Hepatocyte (in vitro differentiated cells): ENCODE data around the gene TELO2. TPM values are rescaled to one million over a fixed set of nuclear protein-coding genes. Genes with fewer than 3 reads are reported as not detected.

ENCODE experiments used
- DNase-seq: peaks from one replicate; pipeline ENCODE4 v3.0.0-alpha.2; 2016; ENCODE audit warnings: low spot score
- H2AFZ ChIP-seq: fragments of 200-600 bp; sonication (generic); 2 replicates; pipeline ENCODE4 v1.6.0; 2016; ENCODE audit warnings: antibody characterized with exemption, mild to moderate bottlenecking
- H3K27ac ChIP-seq: fragments of 200-600 bp; sonication (generic); 2 replicates; pipeline ENCODE4 v1.5.1; 2016; ENCODE audit warnings: mild to moderate bottlenecking
- H3K27me3 ChIP-seq: fragments of 200-600 bp; sonication (generic); 2 replicates; pipeline ENCODE4 v1.6.1; 2016
- H3K36me3 ChIP-seq: fragments of 200-600 bp; sonication (generic); replicated peaks from 2 replicates; pipeline ENCODE4 v1.5.1; 2016; ENCODE audit warnings: low read depth; ENCODE audit not compliant: insufficient read depth
- H3K4me1 ChIP-seq: fragments of 200-600 bp; sonication (generic); 2 replicates; pipeline ENCODE4 v1.5.1; 2016; ENCODE audit warnings: mild to moderate bottlenecking, moderate library complexity; ENCODE audit not compliant: insufficient read depth
- H3K4me2 ChIP-seq: fragments of 200-600 bp; sonication (generic); 2 replicates; pipeline ENCODE4 v1.6.0; 2016
- H3K4me3 ChIP-seq: fragments of 200-600 bp; sonication (generic); 2 replicates; pipeline ENCODE4 v1.5.1; 2016; ENCODE audit warnings: mild to moderate bottlenecking
- H3K79me2 ChIP-seq: fragments of 200-600 bp; sonication (generic); 2 replicates; pipeline ENCODE4 v1.6.0; 2017; ENCODE audit warnings: mild to moderate bottlenecking
- H3K9me2 ChIP-seq: fragments of 200-600 bp; sonication (generic); replicated peaks from 2 replicates; pipeline ENCODE4 v1.6.0; 2017; ENCODE audit warnings: mild to moderate bottlenecking; ENCODE audit not compliant: insufficient read depth
- H3K9me3 ChIP-seq: fragments of 200-600 bp; sonication (generic); 2 replicates; pipeline ENCODE4 v1.5.1; 2016; ENCODE audit warnings: low read depth, mild to moderate bottlenecking
- H4K20me1 ChIP-seq: fragments of 200-600 bp; sonication (generic); 2 replicates; pipeline ENCODE4 v1.6.0; 2016; ENCODE audit warnings: mild to moderate bottlenecking; ENCODE audit not compliant: insufficient read depth, poor library complexity, severe bottlenecking
- EZH2 ChIP-seq: fragments of 200-600 bp; sonication (generic); IDR thresholded peaks from 2 replicates; pipeline ENCODE4 v1.6.1; 2016; ENCODE audit warnings: antibody characterized with exemption, mild to moderate bottlenecking, borderline replicate concordance
- EZH2phosphoT487 ChIP-seq: fragments of 200-600 bp; sonication (generic); IDR thresholded peaks from one replicate; pipeline ENCODE4 v1.6.1; 2018; ENCODE audit warnings: antibody characterized with exemption, mild to moderate bottlenecking, low read depth, moderate library complexity; ENCODE audit not compliant: unreplicated experiment, severe bottlenecking
- WGBS: methylation state at CpG from one replicate; pipeline ENCODE4 v1.1.6; 2016; ENCODE audit warnings: low lambda C conversion rate; ENCODE audit errors: missing lambda C conversion rate; 5-methylcytosine and 5-hydroxymethylcytosine counted together
- polyA plus RNA-seq: library from polyadenylated mRNA; unstranded; fragments of >200 nt; fragmentation: Nextera tagmentation; extraction: Ambion mirVana; gene quantifications from 2 replicates; pipeline ENCODE4 v1.2.1, GENCODE V29; 2016
- total RNA-seq: library from RNA; depleted of rRNA; stranded (reverse); fragments of >200 nt; gene quantifications from 2 replicates; pipeline ENCODE4 v1.2.3, GENCODE V29; 2014
- TF ChIP-seq, protein P1 (sequence below): fragments of 200-600 bp; sonication (generic); IDR thresholded peaks from 2 replicates; pipeline ENCODE4 v1.5.1; 2016; ENCODE audit warnings: antibody characterized with exemption, mild to moderate bottlenecking; ENCODE audit not compliant: poor library complexity

The TELO2 gene
- total and polyA plus RNA-seq, 2 experiments from 2014 or later = 22.8 to 50.9 TPM

DNA sequence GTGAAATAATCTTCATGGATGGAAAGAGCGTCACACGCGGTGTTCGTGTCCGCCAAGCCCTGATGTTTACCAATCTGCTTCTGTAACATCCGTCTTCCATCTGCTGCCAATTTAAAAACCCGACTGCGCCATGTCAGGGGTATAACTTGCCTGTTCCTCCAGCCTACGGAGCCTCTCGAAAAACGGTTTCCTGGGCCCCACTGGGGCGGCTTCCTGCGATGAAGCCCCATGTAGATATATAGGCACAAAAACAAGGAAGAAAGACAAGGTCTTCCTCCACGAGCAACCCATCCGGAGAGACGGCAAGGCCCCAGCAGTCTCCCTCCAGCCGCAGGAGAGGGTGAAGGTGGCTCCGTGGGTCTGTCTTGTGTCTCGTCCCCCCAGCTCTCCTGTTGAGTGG is 4.5 kb upstream of the TELO2 start, which contains the start of gene PTX4:
TSS of gene PTX4 (minus strand) at position 326 of the 400 bp plus-strand sequence. CDS start at position 291, 35 bp downstream.
- no peak for DNase-seq
- no peaks in the 10 kb centered on the region for H3K9me2 ChIP-seq
- 91% methylated on average over 19 of the region's 19 CpGs for WGBS

DNA sequence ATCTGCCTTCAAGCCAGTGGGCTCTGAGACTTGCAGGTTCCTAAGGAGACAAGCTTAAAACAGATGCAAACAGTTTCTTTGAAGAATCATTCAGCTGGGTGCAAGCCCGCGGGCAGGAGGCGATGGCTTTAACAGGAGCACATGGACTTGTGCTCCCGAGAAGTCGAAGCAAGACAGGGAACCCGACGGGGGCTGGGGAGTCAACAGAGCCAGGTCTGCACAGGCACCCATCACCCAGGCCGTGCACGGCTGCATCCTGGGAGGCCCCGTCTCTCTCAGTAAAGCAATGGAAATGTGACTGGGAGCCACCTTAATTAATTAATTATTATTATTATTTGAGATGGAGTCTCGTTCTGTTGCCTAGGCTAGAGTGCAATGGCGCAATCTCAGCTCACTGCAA is 4.1 kb upstream of the TELO2 start:
- DNase-seq = no peak
- TF ChIP-seq, protein P1, sequence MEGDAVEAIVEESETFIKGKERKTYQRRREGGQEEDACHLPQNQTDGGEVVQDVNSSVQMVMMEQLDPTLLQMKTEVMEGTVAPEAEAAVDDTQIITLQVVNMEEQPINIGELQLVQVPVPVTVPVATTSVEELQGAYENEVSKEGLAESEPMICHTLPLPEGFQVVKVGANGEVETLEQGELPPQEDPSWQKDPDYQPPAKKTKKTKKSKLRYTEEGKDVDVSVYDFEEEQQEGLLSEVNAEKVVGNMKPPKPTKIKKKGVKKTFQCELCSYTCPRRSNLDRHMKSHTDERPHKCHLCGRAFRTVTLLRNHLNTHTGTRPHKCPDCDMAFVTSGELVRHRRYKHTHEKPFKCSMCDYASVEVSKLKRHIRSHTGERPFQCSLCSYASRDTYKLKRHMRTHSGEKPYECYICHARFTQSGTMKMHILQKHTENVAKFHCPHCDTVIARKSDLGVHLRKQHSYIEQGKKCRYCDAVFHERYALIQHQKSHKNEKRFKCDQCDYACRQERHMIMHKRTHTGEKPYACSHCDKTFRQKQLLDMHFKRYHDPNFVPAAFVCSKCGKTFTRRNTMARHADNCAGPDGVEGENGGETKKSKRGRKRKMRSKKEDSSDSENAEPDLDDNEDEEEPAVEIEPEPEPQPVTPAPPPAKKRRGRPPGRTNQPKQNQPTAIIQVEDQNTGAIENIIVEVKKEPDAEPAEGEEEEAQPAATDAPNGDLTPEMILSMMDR = no peak
- TF ChIP-seq EZH2 (no peak), EZH2phosphoT487 (no peak)
- no peak overlapping the region for H2AFZ ChIP-seq
- H3K4me3 ChIP-seq = no peak overlapping the region
- H4K20me1 ChIP-seq = no peaks in the 10 kb centered on the region
- no peak overlapping the region for H3K27ac ChIP-seq
- H3K4me1 ChIP-seq = peaks cover 7% of the 10 kb centered on the region
- H3K27me3 ChIP-seq = no peaks in the 10 kb centered on the region
- no peak overlapping the region for H3K4me2 ChIP-seq
- no peaks in the 10 kb centered on the region for H3K36me3 ChIP-seq
- no peaks in the 10 kb centered on the region for H3K9me2 ChIP-seq
- no peaks in the 10 kb centered on the region for H3K9me3 ChIP-seq
- peaks cover 7% of the 10 kb centered on the region for H3K79me2 ChIP-seq
- WGBS = 93% methylated on average over 12 of the region's 12 CpGs

More for the DNA sequence above, 4.5 kb upstream of the TELO2 start, which contains the start of gene PTX4:
- Histone ChIP-seq H3K27me3 (no peaks in the 10 kb centered on the region), H2AFZ (no peak within 1 kb of the TSS), H4K20me1 (no peaks in the 10 kb centered on the region), H3K4me2 (no peak within 1 kb of the TSS), H3K4me1 (peaks cover 5% of the 10 kb centered on the region), H3K79me2 (peaks cover 2% of the 10 kb centered on the region), H3K36me3 (no peaks in the 10 kb centered on the region), H3K9me3 (no peaks in the 10 kb centered on the region), H3K4me3 (no peak within 1 kb of the TSS), H3K27ac (no peak within 1 kb of the TSS)
- TF ChIP-seq EZH2 = no peak

DNA sequence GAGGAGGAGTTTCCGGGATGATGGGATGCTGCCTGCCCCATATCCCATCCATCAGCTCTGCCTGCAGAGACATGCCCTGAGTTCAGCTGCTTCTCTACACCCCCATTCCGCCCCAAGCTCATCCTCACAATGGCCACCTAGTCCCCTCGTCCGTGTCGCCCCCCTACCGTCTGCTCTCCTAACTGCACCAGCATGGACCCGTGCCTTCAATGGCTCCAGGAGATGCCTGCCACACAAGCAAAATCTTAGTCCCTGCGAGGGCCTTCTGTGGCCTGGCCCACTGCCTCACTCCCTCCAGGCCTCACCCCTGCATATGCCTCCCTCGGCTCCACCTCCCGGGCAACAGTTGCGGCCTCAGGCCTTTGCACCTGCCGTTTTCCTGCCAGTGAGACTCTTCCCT is 1.8 kb upstream of the TELO2 start:
- H3K36me3 ChIP-seq = no peaks in the 10 kb centered on the region

More for the DNA sequence above, 1.8 kb upstream of the TELO2 start:
- DNase-seq = no peak
- Histone ChIP-seq H3K4me1 (peaks cover 13% of the 10 kb centered on the region), H3K9me2 (no peaks in the 10 kb centered on the region), H3K4me2 (no peak overlapping the region), H3K27me3 (no peaks in the 10 kb centered on the region), H3K79me2 (peaks cover 17% of the 10 kb centered on the region), H3K27ac (no peak overlapping the region), H3K9me3 (no peaks in the 10 kb centered on the region), H3K4me3 (no peak overlapping the region), H4K20me1 (no peaks in the 10 kb centered on the region), H2AFZ (no peak overlapping the region)
- TF ChIP-seq EZH2 = no peak
- no peak for TF ChIP-seq EZH2phosphoT487
- TF ChIP-seq, protein P1 = no peak
- 91% methylated on average over 12 of the region's 12 CpGs for WGBS
